GM19452 (cell line): ENCODE data around the gene NFKBIE.
"Not testable (repeated sequence)": the region's sequence is repeated elsewhere in the genome, so short reads cannot be mapped to it uniquely, and the experiment has no call there.

Source experiments
- ATAC-seq: cut with Tn5 transposase; IDR thresholded peaks from one replicate; pipeline ENCODE4 v1.9.1; 2021; ENCODE audit not compliant: unreplicated experiment

The NFKBIE gene, protein sequence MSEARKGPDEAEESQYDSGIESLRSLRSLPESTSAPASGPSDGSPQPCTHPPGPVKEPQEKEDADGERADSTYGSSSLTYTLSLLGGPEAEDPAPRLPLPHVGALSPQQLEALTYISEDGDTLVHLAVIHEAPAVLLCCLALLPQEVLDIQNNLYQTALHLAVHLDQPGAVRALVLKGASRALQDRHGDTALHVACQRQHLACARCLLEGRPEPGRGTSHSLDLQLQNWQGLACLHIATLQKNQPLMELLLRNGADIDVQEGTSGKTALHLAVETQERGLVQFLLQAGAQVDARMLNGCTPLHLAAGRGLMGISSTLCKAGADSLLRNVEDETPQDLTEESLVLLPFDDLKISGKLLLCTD

GRCh38 chr6:44265007-44265721 lies at the start of gene NFKBIE:
Gene NFKBIE, minus strand, starts transcription at chr6:44265551. Its CDS starts 205 bp downstream, at chr6:44265346.
- peak; percentile 40 for ATAC-seq

DNA sequence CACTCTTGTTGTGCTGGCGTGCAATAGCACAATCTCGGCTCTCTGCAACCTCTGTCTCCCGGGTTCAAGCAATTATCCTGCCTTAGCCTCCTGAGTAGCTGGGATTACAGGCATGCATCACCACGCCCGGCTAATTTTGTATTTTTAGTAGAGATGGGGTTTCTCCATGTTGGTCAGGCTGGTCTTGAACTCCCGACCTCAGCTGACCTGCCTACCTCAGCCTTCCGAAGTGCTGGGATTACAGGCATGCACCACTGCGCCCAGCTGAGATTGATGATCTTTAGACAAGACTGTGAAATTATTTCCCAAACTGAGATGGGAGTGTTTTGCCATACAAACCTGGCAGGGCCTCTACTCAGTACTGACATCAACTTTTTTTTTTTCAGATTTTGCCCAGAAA lies 49.3 kb upstream of the NFKBIE start:
- ATAC-seq: not testable (repeated sequence)

- peak; percentile 83 for ATAC-seq
Observed at GRCh38 chr6:44312901-44313788, 47.8 kb upstream of the NFKBIE start, which contains the start of gene AARS2. Gene AARS2, minus strand, starts transcription at chr6:44313347. Its CDS starts 24 bp downstream, at chr6:44313323.

- no peak for ATAC-seq
Observed at GRCh38 chr6:44311767-44312166, 46.4 kb upstream of the NFKBIE start.

GRCh38 chr6:44311304-44311703 lies 46.0 kb upstream of the NFKBIE start:
- no peak for ATAC-seq

GRCh38 chr6:44310241-44310640 lies 44.9 kb upstream of the NFKBIE start:
- no peak for ATAC-seq

- no peak for ATAC-seq
Observed at GRCh38 chr6:44309631-44310030, 44.3 kb upstream of the NFKBIE start.

- ATAC-seq: no peak
Observed at GRCh38 chr6:44309092-44309491, 43.7 kb upstream of the NFKBIE start.

DNA sequence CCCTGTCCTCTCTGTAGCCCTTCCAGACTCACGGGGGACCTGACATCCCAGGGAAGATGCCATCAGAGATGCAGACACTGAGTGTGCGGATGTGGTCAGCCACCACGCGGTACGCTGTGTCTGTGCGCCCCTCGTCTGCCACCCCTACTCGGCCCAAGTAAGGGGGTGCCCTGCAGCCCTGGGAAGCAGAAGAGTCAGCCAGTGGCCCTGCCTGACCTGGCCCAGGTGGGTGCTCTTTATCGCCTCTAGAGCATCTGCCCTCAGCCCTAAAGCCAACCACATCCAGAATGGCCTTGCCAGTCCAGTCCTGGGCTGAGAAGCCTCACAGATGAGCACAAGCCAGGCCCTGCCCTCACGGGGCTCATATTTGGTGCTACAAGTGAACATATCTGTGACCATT lies 41.9 kb upstream of the NFKBIE start:
- no peak for ATAC-seq

DNA sequence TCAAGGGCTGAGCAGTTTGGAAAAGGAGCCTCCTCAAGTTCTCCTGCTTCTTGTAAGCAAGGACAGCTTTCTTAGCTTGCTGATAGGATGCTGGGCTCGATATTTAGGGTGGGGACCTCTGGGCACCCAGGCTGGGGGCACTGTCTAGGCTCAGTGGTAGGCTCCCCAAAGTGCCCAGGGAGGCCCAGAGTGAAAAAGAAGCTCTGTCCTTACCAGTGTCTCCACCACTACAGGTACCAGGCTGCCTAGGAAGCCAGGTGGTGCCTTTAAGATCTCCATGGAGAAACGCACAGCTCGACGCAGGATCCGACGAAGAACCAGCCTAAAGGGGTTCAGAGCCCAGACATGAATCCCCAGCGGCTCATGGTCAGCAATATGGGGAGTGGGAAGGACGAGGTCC lies 41.4 kb upstream of the NFKBIE start:
- ATAC-seq: no peak

- no peak for ATAC-seq
Observed at GRCh38 chr6:44305200-44305725, 39.9 kb upstream of the NFKBIE start.

DNA sequence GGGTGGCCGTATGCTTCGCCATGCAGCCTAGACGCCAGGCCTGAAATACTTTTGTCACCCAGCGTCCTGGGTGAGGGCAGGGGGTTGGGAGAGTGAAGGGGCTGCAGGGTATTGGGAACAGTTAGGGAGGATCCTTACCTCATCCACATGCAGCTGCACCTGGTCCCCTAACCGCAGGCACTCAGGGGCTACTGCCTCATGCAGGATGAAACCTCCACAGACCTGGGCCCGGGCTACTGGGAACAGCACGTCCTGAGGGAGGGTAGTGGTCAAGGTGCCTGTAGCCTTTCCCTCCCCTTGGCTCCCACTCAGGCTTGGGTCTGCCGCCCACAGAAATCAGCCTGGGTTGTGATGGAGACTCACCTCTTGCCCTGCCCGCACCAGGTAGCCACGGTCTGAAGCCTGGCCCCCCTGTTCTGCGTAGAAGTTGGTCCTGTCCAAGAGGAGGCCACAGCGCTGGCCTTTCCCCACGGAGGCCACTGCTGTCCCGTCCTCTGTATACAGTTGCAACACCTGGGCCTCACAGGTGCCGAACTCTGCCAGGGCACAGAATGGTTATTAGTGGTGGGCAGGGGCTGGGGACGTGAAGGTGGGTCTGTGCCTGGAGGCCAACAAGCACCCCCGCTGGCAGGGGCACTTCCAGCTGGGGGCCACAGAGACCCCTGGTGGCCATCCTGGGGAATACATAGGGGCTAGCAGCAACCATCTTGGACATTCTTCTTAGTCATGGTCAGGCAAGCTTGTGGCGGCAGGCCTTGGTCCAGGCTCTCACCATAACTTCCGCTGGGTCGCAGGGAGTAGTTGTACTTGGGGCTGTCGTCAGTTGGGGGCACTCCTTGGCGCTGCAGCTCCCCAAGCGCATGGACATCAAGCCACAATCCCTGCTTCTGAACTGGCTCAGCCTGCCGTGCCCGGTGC lies 39.2 kb upstream of the NFKBIE start:
- ATAC-seq: no peak

GRCh38 chr6:44303842-44304241 lies 38.5 kb upstream of the NFKBIE start:
- no peak for ATAC-seq

- no peak for ATAC-seq
Observed at GRCh38 chr6:44302856-44303255, 37.5 kb upstream of the NFKBIE start.

- no peak for ATAC-seq
Observed at GRCh38 chr6:44301782-44302564, 36.6 kb upstream of the NFKBIE start.

DNA sequence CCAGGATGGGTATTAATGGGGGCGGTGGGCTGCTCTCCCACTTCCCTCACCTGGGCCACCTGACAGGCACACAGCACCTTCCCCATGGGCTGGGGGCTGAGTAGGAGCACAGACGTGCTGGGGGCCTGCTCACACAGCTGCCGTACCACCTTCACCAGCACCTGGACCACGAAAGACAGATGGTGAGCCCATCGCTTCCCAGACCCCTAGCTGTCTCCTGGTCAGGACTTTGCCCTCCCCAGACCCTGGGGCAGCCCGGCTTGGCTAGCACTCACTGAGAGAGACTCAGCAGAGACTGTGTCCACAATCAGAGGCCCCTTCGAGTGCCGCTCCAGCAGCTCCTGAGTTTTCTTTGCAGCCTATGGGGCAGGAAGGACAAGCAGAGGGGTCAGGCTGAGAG lies 35.8 kb upstream of the NFKBIE start:
- ATAC-seq: no peak

- no peak for ATAC-seq
Observed at GRCh38 chr6:44300292-44300823, 35.0 kb upstream of the NFKBIE start.

GRCh38 chr6:44298864-44299263 lies 33.5 kb upstream of the NFKBIE start:
- ATAC-seq: no peak
